Stimulated activated CD4-positive, alpha-beta T cell treated with anti-CD3 and anti-CD28 coated beads, Interleukin-1b, Interleukin-23, amount 100 ng/mL, for 1 hour (primary cell): ENCODE results near the gene DISP1.
A peak's percentile ranks its signal among the peaks of the same experiment; 100 is the strongest.

Experiments used
- DNase-seq, 2 donors: peaks; one replicate each; pipeline ENCODE4 v3.0.0-alpha.2; 2020; ENCODE audit warnings: low read depth in 2 of 2

The DISP1 gene

DNA sequence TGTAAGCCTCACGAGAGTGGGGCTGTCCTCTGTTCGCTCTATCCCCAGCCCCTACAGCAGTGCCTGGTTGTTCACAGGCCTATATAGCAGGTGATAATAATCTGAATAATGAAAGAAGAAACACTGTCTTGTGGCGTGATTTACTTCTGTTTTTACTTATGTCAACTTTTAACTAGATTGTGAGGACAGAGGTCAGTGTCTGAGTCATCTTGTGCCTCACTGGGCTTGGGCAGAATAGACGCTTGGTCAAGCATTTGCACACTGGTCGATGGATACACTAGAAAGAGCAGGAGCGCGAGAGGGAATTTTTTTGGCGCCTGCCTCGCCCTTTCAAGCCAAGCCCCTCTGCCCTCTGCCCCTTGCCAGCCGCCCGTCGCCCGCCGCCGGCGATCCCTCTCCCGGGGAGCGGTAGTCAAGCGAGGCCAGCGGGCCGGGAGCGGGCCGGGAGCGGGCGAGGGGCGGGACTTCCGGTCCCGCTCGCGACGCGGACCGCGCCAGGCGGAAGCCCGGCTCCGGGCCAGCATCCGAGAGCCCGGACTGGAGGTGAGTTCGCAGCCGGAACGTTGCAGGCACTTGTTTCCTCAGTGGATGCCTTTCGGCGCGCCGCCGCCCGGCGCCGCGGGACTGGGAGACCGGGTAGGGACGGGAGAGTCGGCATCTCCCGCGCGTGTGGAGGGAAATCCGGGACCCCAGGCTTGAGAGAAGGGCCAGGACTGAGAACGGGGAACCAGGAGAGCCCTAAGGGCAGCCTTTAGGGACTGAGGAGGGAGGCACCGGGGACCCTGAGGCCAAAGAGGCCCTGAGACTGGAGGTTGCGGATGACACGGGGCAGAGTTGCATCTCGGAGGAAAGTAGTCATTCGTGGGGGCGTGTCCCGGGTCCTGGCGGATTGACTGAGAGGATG, at the start of gene DISP1:
TSS of gene DISP1 (plus strand) at position 504 of the 904 bp plus-strand sequence. CDS start 127,785 bp downstream, outside the sequence.
- DNase-seq = peak; percentile 31 to 48

DNA sequence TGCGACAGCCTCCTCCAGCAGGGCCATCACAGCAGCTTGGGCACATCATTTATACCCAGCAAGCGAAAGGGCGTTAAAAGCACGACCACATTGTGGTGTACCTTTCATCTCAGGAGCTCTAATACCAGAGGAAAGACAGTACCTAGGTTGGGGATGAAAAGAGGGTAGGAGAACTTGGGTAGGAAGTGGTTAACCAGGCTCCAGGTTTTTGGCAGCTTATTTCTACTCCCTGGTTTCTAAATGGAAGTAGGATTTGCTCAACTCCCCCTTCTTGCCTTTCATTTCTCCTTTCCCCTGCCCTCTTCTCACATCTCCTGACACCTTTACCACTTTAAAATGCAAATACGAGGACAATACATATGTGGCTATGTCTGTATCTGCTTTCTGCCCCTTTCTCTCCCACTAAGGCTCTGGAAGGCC, 47.7 kb upstream of the DISP1 start:
- no peak for DNase-seq

DNA sequence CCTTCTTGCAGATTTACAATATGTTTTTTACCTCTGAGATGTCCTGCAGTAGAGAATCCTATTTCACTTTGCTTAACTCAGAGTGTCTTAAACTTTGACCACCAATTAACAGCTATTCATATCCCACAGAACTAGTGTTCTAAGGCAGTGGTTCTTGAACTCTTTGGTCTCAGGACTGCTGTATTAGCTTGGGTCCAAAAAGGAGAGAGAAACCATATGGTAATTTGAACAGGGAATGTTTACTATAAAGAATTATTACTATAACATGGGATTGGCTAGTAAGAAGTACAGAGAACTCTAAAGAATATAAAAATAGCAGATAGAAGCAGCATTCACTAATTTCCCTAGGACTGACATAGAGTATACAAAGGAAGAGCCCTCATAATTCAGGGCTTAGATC, 46.2 kb upstream of the DISP1 start:
- no peak for DNase-seq

- no peak for DNase-seq
Measured at GRCh38 chr1:222769181-222769580, 45.7 kb upstream of the DISP1 start.

DNA sequence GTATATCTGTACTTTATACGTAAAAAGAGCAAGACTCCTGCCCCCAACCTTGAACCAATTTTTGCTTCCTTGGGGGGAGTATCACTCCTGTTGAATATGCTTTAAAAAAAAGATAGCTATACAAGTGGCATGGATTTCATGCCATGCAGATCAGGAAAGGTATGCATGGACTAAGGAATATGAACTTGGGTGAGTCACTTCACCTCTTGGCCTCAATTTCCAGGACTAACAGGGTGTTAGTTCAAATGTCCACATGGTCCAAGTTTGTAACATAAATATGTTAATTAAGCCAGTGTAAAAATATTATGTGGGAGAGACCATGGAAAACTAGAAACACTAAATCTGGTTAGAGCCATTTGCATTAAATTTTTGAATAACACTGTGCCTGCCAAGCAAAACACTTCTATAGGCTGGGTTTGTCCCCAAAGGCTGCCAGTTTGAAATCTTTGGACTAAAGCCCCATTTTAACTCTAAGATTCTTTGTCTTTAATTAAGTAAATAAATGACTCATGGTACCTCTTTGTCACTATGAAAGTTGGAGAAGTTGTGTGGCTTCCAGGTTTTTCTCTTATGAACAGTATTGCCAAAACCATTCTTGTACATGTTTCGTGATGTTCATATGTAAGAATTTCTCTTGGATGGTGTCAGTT, 44.7 kb upstream of the DISP1 start:
- no peak for DNase-seq

- no peak for DNase-seq
Measured at GRCh38 chr1:222772996-222773379, 41.9 kb upstream of the DISP1 start.

DNA sequence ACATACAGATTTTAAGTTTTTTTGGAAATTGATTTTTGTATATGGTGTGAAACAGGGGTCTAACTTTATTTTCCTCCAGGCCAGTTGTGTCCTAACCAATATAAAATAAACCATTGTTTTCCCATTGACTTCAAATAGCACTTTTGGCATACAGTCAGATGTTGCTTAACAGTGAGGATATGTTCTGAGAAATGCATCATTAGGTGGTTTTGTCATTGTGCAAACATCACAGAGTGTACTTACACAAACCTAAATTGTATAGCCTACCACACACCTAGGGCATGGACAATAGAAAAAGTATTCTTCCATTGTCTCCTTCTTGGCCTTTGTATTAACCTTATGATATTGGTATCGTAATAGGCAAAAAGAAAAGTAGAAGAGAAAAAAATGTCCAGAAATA, 37.4 kb upstream of the DISP1 start:
- no peak for DNase-seq

DNA sequence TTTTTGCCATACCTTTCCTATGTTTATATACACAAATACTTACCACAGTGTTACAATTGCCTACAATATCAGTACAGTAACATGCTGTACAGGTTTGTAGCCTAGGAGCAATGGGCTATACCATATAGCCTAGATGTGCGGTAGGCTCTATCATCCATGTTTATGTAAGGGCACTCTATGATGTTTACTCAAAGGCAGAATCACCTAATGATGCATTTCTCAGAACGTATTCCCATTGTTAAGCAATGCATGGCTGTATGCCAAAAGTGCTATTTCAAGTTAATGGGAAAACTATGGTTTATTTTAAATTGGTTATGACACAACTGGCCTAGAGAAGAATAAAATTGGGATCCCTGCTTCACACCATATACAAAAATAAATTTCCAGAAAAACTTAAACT, 36.9 kb upstream of the DISP1 start:
- no peak for DNase-seq

DNA sequence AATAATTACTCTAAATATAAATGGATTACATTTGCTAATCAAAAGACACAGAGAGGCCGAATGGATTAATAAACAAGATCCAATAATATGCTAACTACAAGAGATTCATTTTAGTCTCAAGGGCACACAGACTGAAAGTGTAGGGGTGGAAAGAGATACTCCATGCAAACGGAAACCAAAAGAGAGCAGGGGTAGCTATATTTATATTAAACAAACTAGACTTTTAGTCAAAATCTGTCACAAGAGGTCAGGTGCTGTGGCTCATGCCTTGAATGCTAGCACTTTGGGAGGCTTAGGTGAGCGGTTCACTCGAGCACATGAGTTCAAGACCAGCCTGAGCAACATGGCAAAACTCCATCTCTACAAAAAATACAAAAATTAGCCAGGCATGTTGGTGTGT, 33.6 kb upstream of the DISP1 start:
- DNase-seq = no peak

DNA sequence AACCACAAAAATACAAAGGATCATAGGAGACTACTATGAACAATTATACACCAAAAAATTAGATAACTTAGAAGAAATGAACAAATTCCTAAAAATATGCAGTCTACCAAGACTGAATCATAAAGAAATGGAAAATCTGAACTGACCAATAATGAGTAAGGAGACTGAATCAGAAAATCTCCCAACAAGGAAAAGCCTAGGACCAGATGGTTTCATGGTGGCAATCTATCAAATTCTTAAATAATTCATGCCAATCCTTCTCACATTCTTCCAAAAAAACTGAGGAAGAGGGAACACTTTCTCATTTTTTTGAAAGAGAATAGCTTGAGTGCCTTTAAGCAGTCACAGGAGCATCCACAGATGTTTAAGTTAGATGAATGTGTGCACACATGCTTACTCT, 31.8 kb upstream of the DISP1 start:
- no peak for DNase-seq

GRCh38 chr1:222784371-222784770, 30.5 kb upstream of the DISP1 start:
- DNase-seq = no peak

GRCh38 chr1:222784916-222785315, 29.9 kb upstream of the DISP1 start:
- DNase-seq = no peak

GRCh38 chr1:222785529-222785928, 29.3 kb upstream of the DISP1 start:
- no peak for DNase-seq

DNA sequence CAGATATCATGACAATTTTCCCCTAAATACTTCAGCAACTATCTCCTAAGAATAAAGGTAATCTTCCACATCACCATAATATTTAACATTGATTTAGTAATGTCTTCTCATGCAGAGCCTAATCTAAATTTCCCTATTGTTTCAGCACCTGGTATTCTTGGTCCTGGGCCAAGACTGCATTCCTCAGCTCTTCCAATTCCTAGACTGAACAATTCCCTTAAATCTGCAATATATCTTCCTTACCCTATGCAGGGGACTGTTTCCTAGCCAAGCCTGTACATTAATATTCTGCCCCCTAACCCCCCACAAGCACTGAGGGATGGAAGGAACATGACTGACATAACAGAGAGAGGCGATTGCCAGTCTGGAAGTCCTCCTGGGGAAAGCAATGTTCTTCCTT, 28.7 kb upstream of the DISP1 start:
- DNase-seq = no peak

DNA sequence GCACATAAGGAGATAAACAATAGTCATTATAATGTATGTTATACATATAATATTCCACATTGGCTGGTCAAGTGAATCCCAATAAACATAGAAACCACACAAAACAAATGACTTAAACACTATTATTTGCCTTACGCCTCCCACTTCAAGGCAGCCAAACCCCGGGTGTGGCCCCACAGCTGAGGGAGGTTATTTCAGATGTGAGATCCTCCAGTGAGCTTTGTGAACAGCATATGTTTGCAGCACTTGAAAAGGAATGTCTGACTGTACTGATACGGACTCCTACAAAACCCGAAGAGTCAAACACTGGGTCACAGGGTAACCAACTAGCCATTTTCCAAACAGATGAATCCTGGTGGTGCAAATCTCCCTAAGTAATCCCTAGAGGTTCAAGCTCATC, 27.1 kb upstream of the DISP1 start:
- DNase-seq = no peak

DNA sequence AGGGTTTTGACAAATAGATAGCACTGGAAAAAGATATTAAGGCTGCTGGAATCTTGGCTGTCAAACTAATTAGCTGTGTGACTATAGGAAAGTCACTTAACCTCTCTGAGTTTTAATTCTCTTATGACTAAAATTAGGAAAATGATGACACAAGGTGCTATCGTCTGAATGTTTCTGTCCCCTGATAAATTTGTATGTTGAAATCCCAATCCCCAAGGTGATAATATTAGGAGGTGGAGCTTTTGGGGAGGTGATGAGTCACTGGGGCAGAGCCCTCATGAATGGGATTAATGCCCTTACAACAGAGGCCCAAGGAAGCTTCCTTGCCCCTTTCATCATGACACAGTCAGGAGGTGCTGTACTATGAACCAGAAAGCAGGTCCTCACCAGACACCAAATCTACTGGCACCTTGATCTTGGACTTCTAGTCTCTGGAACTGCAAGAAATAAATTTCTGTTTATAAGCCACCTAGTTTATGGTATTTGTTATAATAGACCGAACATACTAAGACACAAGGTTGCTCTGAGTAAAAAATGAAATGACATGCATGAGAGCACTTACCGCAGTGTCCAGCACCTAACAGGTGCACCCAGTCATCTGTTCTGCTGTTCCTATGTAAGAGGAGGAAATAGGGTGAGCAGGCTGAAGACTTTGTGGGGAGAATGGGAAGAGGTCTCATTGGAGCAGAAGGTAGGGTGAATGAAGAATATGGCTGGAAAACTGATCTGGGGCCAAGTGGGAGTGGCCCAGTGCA, 26.3 kb upstream of the DISP1 start:
- DNase-seq = no peak

DNA sequence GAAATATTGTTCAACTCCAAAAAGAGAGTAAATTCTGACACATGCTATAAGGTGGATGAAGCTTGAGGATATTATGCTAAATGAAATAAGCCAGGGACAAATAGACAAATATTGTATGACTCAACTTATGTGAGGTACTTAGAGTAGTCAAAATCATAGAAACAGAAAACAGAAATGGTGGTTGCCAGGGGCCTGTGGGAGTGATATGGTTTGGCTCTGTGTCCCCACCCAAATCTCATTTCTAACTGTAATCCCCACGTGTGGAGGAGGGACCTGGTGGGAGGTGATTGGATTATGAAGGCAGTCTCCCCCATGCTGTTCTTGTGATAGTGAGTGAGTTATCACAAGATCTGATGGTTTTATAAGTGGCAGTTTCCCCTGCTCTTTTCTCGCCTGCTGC, 24.7 kb upstream of the DISP1 start:
- DNase-seq = no peak

DNA sequence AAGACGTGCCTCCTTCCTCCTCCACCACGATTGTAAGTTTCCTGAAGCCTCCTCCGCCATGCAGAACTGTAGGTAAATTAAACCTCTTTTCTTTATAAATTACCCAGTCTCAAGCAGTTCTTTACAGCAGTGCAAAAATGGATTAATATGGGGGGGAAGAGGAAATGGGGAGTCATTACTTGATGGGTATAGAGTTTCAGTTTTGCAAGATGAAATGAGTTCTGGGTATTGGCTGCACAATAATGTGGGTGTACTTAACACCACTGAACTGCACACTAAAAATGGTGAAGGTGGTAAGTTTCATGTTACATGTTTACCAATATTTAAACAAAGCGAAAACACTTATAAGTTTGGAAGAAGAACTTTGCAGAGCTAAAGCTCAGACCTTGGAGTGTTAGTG, 24.3 kb upstream of the DISP1 start:
- no peak for DNase-seq

DNA sequence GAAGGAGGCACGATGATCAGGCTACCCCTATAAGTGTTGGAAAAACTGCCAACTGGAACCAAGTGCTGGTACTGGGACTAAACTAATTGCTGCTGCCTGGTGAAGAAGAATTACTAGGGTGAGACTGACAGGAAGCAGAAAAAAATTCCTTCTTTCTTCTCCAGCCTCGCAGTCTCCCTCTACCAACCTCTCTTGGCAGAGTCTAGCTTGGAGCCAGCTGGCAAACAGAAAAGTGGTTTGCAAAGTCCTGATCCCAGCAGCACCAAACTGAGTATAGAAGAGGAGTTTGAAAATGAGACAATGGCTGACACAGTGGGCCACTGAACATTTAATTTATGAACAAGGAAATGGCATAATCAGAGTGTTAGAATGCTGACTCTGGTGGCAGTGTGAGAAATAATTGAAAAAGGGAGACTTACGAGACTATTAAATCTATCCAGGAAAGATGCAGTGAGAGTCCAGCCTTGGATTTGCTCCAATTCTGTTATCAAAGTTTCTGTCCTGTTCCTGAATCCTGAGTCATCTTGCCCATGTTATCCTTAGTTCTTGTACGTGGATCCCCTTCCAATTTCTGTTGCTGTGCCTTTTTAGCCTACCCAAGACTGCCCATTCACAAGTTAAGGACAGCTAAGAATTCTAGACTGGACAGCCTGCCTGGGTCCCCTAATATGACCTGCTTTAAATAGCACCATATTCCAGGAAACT, 23.7 kb upstream of the DISP1 start:
- no peak for DNase-seq

- DNase-seq = no peak
Measured at GRCh38 chr1:222792744-222793143, 22.1 kb upstream of the DISP1 start.

DNA sequence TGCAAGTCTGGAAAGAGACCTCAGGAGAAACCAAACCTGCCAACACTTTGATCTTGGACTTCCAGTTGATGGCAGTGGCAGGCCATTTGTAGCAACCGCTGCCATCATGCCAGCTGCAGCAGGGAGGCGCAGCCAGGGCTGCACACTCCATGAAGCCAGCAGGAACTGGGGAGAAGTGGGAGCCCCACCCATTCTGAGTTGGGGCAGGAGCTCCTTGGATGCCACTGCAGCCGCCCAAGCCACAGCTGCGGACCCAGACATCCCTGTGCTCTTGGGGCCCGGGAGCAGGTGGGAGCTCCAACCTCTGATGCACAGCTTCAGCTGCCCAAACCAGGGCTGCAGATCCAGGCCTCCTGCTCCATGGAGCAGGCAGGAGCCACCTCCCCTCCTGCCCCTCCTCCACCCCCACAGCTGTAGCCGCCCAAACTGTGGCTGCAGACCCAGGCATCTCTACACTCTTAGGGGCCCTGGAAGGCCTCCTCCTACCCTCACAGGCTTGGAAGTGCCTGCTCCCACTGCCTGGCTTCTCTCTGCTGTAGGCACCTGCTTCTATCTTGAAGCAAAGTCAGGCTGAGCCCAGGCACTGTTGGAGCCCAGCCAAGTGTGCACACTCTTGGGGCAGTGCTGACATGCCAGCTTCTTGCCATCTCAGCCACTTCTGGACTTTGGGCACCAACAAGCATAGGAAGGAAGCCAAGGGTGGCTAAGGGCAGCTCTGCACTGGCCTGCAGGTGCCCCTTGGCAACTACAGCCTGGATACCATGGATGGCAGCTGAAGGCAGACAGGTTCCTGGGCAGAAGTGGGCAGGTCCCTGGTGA, 20.0 kb upstream of the DISP1 start:
- DNase-seq = no peak
